AG09319 (cell line): Measurements from ENCODE around the gene EIF1AD.

Experiments
- DNase-seq: peaks from one replicate; pipeline ENCODE4 v3.0.0-alpha.2; 2010; ENCODE audit warnings: low read depth; ENCODE audit errors: extremely low read depth
- CTCF ChIP-seq: IDR thresholded peaks from 2 replicates; pipeline ENCODE4 v1.5.1; 2011; ENCODE audit warnings: low read depth, mild to moderate bottlenecking, inconsistent platforms, low read length, moderate library complexity

The EIF1AD gene

GRCh38 chr11:65981972-65982823 is 19.8 kb downstream of the EIF1AD start:
- TF ChIP-seq CTCF, result no peak

DNA sequence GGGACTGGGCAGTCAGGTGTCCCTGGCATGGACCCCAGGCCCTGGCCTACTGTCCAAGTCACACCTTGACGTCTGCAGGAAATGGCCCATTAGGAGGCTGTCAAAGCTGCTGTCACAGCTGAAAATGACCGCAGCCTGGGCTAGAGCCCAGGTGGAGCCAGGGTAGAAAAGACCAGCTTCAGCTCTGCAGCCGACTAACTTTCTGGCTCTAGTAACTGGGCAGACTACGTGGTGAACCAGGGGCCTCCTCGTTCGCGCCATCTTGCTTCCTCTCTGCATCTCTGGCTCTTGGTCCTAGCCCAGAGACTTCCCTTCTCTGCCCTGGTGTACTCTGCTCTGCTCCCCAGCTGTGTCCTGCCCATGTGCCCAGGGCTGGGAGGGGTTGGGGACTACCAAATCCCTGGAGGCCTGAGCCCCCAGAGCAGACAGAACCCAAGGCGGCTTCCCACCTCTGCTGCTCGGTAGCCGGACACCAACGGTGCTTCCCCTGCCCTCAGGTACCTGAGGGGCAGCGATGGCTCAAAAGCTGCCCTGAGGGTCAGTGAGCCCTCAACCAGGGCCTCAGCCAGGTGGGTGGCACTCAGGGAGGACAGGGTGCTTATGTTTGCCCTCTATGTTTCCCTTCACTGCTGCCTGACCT is 20.7 kb downstream of the EIF1AD start:
- DNase-seq, result no peak
- TF ChIP-seq CTCF, result no peak

More at GRCh38 chr11:65981972-65982823, 19.8 kb downstream of the EIF1AD start:
- no peak for DNase-seq

GRCh38 chr11:65979261-65979759 is 22.6 kb downstream of the EIF1AD start:
- no peak for TF ChIP-seq CTCF
- DNase-seq, result no peak

DNA sequence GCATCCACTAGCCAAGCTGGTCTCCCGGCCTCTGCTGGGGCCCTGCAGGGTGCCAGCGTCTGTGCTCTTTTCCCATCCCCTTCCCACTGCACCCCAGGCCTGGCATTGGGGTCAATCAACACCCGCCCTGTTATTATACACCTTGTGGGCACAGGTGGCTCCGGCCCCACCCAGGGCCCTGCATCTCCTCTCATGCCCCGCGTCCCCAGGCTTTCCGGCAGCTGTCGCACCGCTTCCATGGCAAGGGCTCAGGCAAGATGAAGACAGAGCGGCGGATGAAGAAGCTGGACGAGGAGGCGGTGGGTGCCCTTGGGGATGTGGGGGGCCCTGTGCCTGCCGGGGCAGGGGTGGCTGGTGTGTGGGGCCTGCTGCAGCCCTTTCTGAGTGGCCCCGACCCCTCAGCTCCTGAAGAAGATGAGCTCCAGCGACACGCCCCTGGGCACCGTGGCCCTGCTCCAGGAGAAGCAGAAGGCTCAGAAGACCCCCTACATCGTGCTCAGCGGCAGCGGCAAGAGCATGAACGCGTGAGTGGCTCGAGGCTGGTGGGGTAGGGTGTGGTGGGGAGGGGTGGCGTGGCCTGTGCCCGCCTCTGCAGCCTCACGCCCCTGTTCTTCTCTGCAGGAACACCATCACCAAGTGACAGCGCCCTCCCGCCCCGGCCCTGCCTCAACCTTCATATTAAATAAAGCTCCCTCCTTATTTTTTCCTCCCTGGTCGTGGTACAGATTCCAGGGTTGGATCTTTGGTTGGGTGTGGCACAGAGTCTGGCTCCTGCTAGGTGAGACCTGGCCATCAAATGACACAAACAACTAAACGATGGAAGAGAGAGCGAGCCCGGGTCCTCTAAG is 23.3 kb downstream of the EIF1AD start:
- DNase-seq, result no peak
- no peak for TF ChIP-seq CTCF

DNA sequence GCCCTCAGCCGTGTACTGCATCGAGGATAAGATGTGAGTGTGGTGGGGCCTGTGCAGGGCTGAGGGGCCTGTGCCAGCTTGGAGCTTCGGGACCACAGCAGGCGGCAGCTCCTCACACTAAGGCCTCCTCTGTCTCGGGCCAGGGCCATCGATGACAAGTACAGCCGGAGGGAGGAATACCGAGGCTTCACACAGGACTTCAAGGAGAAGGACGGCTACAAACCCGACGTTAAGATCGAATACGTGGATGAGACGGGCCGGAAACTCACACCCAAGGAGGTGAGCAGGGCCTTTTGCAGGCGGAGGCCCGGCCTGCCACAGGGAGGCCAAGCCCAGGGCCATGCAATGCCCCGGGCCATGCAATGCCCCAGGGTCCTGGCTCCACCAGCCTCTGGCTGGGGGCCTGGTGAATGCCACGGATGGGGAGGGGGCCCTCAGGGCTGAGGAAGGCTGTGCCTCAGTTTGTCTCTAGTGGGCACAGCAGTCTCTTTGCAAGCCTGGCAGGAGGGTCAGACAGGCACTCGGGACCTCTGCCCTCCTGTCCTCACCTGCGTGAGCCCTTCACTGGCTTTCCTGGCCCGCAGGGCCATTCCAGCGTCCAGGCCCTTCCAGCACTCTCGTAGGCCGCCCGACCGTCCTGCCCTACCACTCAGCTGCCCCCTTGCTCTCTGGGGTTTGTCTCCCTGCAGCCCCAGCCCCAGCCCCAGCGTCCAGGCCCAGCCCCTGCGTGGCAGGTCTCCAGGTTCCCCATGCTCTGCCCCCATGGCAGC is 24.2 kb downstream of the EIF1AD start:
- no peak for DNase-seq
- TF ChIP-seq CTCF, result no peak

GRCh38 chr11:65976216-65977176 is 25.5 kb downstream of the EIF1AD start:
- DNase-seq, result no peak
- no peak for TF ChIP-seq CTCF
